ENCODE results near the gene FBRSL1. TPM values are rescaled to one million over a fixed set of nuclear protein-coding genes. Genes with fewer than 3 reads are reported as not detected.

Gene FBRSL1
- total RNA-seq, 1 experiment from 2014 or later, result 124 TPM

DNA sequence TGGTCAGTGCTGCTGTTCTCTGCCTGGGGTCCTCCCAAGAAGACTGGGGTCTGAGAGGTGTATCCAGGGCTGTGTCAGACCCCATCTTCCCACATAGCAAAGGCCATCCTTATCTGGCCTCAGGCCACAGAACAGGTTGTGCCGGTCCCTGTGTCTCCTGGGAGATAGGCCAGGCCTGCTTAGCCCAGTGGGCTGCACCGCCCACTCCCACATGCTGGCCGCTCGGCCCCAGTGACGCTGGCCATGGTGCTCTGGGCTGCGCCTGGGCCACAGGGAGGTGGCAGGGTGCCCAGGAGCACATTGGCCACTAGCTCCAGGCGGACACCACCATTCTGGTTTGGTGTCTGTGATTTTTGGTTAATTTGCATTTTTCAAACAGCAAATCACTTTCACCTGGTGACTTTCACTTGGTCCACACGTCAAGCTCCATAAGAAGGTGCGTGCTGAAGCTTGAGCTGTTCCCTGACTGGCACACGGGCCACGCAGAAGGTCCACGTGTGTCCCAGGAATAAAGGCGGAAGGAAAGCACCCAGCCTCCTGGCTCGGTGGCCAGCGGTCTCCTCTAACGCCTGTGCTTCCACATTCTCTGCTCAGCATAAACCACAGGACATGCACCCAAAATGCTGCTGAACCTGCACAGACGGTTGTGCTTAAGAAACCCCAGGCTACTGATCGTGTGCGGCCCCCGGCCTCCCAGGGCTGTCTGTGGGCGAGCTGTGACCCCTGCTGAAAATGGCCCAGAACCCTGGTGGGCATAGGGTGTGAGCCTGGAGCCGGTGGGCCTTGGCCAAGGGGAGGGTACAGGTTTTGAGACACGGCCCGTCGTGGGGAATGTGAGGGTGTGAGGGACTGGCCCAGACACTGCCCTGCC is 4.6 kb downstream of the FBRSL1 start:
- Histone ChIP-seq H3K9me2 (ENCODE audit: insufficient read depth) (no peaks in the 10 kb centered on the region), H3K27ac (ENCODE audit: low read depth, low read length) (no peak overlapping the region), H3K9ac (ENCODE audit: low read length) (no peak overlapping the region), H3K9me3 (ENCODE audit: control insufficient read depth in 1 of 2, insufficient read depth in 1 of 2, low read depth in 1 of 2, low read length in 2 of 2) (no peaks in the 10 kb centered on the region), H3K4me3 (replicated peaks in 1 of 2; ENCODE audit: low read depth in 1 of 2, low read length in 2 of 2) (no peak overlapping the region), H3K4me2 (ENCODE audit: low read length) (no peak overlapping the region), H3K79me2 (ENCODE audit: insufficient read depth, low read length) (peaks cover 89% of the 10 kb centered on the region), H3K4me1 (ENCODE audit: control insufficient read depth in 1 of 2, insufficient read depth in 2 of 2, low read length in 2 of 2) (peaks cover 10 to 27% of the 10 kb centered on the region in 2 experiments; a peak in 3 of 4 replicates), H4K20me1 (ENCODE audit: insufficient read depth) (no peaks in the 10 kb centered on the region), H3K36me3 (ENCODE audit: control insufficient read depth in 1 of 2, insufficient read depth in 2 of 2, low read length in 2 of 2) (peaks cover 0 to 5% of the 10 kb centered on the region in 2 experiments; a peak in 1 of 4 replicates), H2AFZ (ENCODE audit: low read depth, low read length, poor library complexity, severe bottlenecking) (no peak overlapping the region), H3K27me3 (ENCODE audit: insufficient read depth, low read length) (no peaks in the 10 kb centered on the region)
- intact Hi-C loops (cut with micrococcal nuclease), result no loop called here
- TF ChIP-seq CBX3 (IDR thresholded peaks at IDR 0.05; ENCODE audit: low read depth) (no peak), ZNF274 (IDR thresholded peaks at IDR 0.05; ENCODE audit: low read depth, low read length) (no peak), SP1 (IDR thresholded peaks at IDR 0.05; ENCODE audit: low read depth) (no peak), CEBPB (IDR thresholded peaks at IDR 0.05; ENCODE audit: low read depth) (no peak), ATF3 (IDR thresholded peaks at IDR 0.05) (no peak), FOSL1 (IDR thresholded peaks at IDR 0.05; ENCODE audit: low read depth) (no peak), TCF7L2 (IDR thresholded peaks at IDR 0.05; ENCODE audit: borderline replicate concordance, extremely low read depth, insufficient read depth, insufficient read length) (no peak), EGR1 (IDR thresholded peaks at IDR 0.05; ENCODE audit: low read depth) (no peak), POLR2AphosphoS5 (IDR thresholded peaks at IDR 0.05; ENCODE audit: low read depth, low read length) (no peak)
- TF ChIP-seq, protein P1, sequence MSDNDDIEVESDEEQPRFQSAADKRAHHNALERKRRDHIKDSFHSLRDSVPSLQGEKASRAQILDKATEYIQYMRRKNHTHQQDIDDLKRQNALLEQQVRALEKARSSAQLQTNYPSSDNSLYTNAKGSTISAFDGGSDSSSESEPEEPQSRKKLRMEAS (IDR thresholded peaks at IDR 0.05), result no peak
- TF ChIP-seq, protein P2, sequence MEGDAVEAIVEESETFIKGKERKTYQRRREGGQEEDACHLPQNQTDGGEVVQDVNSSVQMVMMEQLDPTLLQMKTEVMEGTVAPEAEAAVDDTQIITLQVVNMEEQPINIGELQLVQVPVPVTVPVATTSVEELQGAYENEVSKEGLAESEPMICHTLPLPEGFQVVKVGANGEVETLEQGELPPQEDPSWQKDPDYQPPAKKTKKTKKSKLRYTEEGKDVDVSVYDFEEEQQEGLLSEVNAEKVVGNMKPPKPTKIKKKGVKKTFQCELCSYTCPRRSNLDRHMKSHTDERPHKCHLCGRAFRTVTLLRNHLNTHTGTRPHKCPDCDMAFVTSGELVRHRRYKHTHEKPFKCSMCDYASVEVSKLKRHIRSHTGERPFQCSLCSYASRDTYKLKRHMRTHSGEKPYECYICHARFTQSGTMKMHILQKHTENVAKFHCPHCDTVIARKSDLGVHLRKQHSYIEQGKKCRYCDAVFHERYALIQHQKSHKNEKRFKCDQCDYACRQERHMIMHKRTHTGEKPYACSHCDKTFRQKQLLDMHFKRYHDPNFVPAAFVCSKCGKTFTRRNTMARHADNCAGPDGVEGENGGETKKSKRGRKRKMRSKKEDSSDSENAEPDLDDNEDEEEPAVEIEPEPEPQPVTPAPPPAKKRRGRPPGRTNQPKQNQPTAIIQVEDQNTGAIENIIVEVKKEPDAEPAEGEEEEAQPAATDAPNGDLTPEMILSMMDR (IDR thresholded peaks at IDR 0.05 in 2 of 3, conservative IDR thresholded peaks at IDR 0.05 in 1 of 3; ENCODE audit: borderline replicate concordance in 1 of 3, insufficient read depth in 1 of 3, low read depth in 2 of 3, low read length in 2 of 3), result no peak
- TF ChIP-seq, protein P3, sequence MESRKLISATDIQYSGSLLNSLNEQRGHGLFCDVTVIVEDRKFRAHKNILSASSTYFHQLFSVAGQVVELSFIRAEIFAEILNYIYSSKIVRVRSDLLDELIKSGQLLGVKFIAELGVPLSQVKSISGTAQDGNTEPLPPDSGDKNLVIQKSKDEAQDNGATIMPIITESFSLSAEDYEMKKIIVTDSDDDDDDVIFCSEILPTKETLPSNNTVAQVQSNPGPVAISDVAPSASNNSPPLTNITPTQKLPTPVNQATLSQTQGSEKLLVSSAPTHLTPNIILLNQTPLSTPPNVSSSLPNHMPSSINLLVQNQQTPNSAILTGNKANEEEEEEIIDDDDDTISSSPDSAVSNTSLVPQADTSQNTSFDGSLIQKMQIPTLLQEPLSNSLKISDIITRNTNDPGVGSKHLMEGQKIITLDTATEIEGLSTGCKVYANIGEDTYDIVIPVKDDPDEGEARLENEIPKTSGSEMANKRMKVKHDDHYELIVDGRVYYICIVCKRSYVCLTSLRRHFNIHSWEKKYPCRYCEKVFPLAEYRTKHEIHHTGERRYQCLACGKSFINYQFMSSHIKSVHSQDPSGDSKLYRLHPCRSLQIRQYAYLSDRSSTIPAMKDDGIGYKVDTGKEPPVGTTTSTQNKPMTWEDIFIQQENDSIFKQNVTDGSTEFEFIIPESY (IDR thresholded peaks at IDR 0.05; ENCODE audit: extremely low read depth, insufficient replicate concordance, low read length), result no peak
- no peak for ATAC-seq
- RAD21 ChIA-PET (ENCODE audit: low non-redundant PET in 1 of 2, low total read pairs in 2 of 2, uncharacterized antibody in 2 of 2, unreplicated experiment in 2 of 2), result no interaction called here
- CTCF ChIA-PET, result no interaction called here
- POLR2A ChIA-PET, result no interaction called here
- no peak for DNase-seq (ENCODE audit: low read depth, low spot score)
- no TSS peak for BruUV-seq (replicated peaks)
